ENCODE measurements around the gene STAG2. TPM values are rescaled to one million over a fixed set of nuclear protein-coding genes. Genes with fewer than 3 reads are reported as not detected.

The STAG2 gene
- total and polyA plus RNA-seq, 2 donors (not counting 3 experiments of a cell fraction or from before 2014, with no cell fraction given) = 12.7 to 55.9 TPM

DNA sequence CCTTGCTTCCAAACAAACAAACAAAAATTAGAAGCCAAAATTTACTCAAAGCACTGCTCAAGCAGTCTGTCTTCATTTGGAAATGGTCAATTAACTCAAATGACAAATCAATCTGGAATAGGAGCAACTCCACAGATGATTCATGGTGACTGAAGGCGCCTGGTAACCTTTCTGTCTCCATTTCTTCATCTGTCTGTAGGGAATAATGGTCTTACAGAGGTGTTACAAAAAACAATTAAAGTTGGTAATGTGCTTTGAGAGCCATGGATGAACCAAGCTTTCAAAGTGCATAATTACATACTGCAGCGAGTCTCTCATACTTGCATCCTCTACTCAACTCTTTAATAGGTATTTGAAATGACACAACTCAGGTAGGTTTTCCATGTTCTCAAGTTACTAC is 38.3 kb upstream of the STAG2 start:
- no peaks in the 10 kb centered on the region for H3K27me3 ChIP-seq (ENCODE audit: control insufficient read depth in 2 of 2, insufficient read depth in 2 of 2, low read length in 2 of 2)
- no peak overlapping the region for H3K4me2 ChIP-seq (ENCODE audit: insufficient read depth, low read length)
- DNase-seq (ENCODE audit: low read depth, low spot score) = no peak
- no peaks in the 10 kb centered on the region for H3K4me1 ChIP-seq (ENCODE audit: control insufficient read depth, extremely low read depth, insufficient read depth, low read length)
- FAIRE-seq = no peak
- H3K27ac ChIP-seq (ENCODE audit: insufficient read depth, low read depth, low read length) = no peak overlapping the region
- no peak overlapping the region for H3K9ac ChIP-seq (replicated peaks; ENCODE audit: extremely low read depth, insufficient read depth, low read length)
- no TSS peak for BruUV-seq (replicated peaks)
- intact Hi-C loops (cut with micrococcal nuclease) (no loop called here), dilution Hi-C loops (cut with MboI; ENCODE audit: extremely low pct_ligation_motif_present, low sequenced_read_pairs) (no loop called here)
- no peaks in the 10 kb centered on the region for H3K36me3 ChIP-seq (ENCODE audit: control insufficient read depth in 2 of 2, extremely low read depth in 1 of 2, insufficient read depth in 2 of 2, low read length in 2 of 2)
- no peaks in the 10 kb centered on the region for H4K20me1 ChIP-seq (replicated peaks; ENCODE audit: control insufficient read depth, extremely low read depth, insufficient read depth, low read length)
- no peak overlapping the region for H2AFZ ChIP-seq (ENCODE audit: low read depth, low read length)
- CTCF ChIA-PET = interaction anchor here (0.6 kb wide), 1 partner anchor 29 kb away, joined by 4 read pairs; no protein-coding TSS in a partner anchor
- POLR2A ChIA-PET = no interaction called here
- H3K9me1 ChIP-seq (replicated peaks; ENCODE audit: control insufficient read depth, extremely low read depth, insufficient read depth, low read length) = no peaks in the 10 kb centered on the region
- H3K9me3 ChIP-seq (replicated peaks; ENCODE audit: control insufficient read depth, insufficient read depth, low read length) = no peaks in the 10 kb centered on the region
- H3K79me2 ChIP-seq (ENCODE audit: control insufficient read depth, insufficient read depth, low read length) = no peaks in the 10 kb centered on the region
- TF ChIP-seq GATA2 (IDR thresholded peaks at IDR 0.05; ENCODE audit: insufficient read depth, insufficient read length, low read depth, low read length) (no peak), POLR2A (IDR thresholded peaks at IDR 0.05; ENCODE audit: low read depth, low read length) (no peak), CTCF (IDR thresholded peaks at IDR 0.05; ENCODE audit: extremely low read depth in 1 of 2, insufficient read depth in 1 of 2, low read depth in 1 of 2, low read length in 2 of 2) (no peak), MAX (IDR thresholded peaks at IDR 0.05; ENCODE audit: insufficient read depth, insufficient read length) (no peak), JUN (IDR thresholded peaks at IDR 0.05; ENCODE audit: borderline replicate concordance, insufficient read depth, insufficient read length, low read depth) (no peak), POLR2AphosphoS5 (IDR thresholded peaks at IDR 0.05; ENCODE audit: insufficient read depth, low read depth, low read length) (no peak), FOS (IDR thresholded peaks at IDR 0.05; ENCODE audit: borderline replicate concordance, insufficient read depth, low read length) (no peak), EZH2 (IDR thresholded peaks at IDR 0.05; ENCODE audit: borderline replicate concordance, low read depth, low read length, severe bottlenecking) (no peak), MYC (IDR thresholded peaks at IDR 0.05; ENCODE audit: low read depth, low read length) (no peak)
- H3K4me3 ChIP-seq (replicated peaks in 1 of 3; ENCODE audit: insufficient read depth in 1 of 3, low read depth in 1 of 3, low read length in 3 of 3) = no peak overlapping the region

Data from endothelial cell of umbilical vein (primary cell).